ENCODE measurements around the gene KRT79. TPM values are rescaled to one million over a fixed set of nuclear protein-coding genes. Genes with fewer than 3 reads are reported as not detected.

Gene KRT79
- total RNA-seq, 1 experiment from 2014 or later = not detected

- CTCF ChIA-PET = no interaction called here
- POLR2A ChIA-PET = interaction anchor here (0.5 kb wide), 1 partner anchor 142 kb away, joined by 3 read pairs; no protein-coding TSS in a partner anchor
- no peak for TF ChIP-seq REST (IDR thresholded peaks at IDR 0.05; ENCODE audit: insufficient read depth in 1 of 2, low read depth in 2 of 2, low read length in 1 of 2)
- TF ChIP-seq TCF7L2 (IDR thresholded peaks at IDR 0.05; ENCODE audit: low read depth, low read length) = no peak
- no peak for TF ChIP-seq CTCF (IDR thresholded peaks at IDR 0.05)
- TF ChIP-seq SIN3A (IDR thresholded peaks at IDR 0.05; ENCODE audit: borderline replicate concordance, insufficient read depth, low read depth, low read length) = no peak
- intact Hi-C loops (cut with micrococcal nuclease; ENCODE audit: unreplicated experiment) (no loop called here), in situ Hi-C loops (cut with HindIII; ENCODE audit: low pct_unique_long_range_greater_than_20kb, low sequenced_read_pairs) (no loop called here)
- peaks cover 5% of the 10 kb centered on the region; the same call in 1 of the 2 replicates for H3K4me1 ChIP-seq (ENCODE audit: control insufficient read depth, insufficient read depth, low read length)
- peaks cover 2% of the 10 kb centered on the region; the same call in 1 of the 2 replicates for H3K27me3 ChIP-seq (ENCODE audit: control insufficient read depth, insufficient read depth, low read length)
- no peak for ATAC-seq
- H3K36me3 ChIP-seq (ENCODE audit: control insufficient read depth, insufficient read depth, low read length) = no peaks in the 10 kb centered on the region
- H3K27ac ChIP-seq (ENCODE audit: low read length) = no peak overlapping the region
- no peak for DNase-seq (ENCODE audit: low read depth, low spot score)
- BruUV-seq (replicated peaks) = no TSS peak
- H3K4me3 ChIP-seq (ENCODE audit: low read depth in 2 of 2, low read length in 2 of 2) = no peak overlapping the region
- H3K9me3 ChIP-seq (ENCODE audit: control insufficient read depth, insufficient read depth, low read depth, low read length) = no peaks in the 10 kb centered on the region
Measured at GRCh38 chr12:52814710-52815155, 19.4 kb downstream of the KRT79 start.

GRCh38 chr12:52813885-52814709, 20.0 kb downstream of the KRT79 start, which contains the start of gene KRT4:
KRT4 (minus strand) TSS chr12:52814116; CDS start chr12:52814058, 58 bp downstream.
- intact Hi-C loops (cut with micrococcal nuclease; ENCODE audit: unreplicated experiment) = no loop called here
- TF ChIP-seq SIN3A (IDR thresholded peaks at IDR 0.05; ENCODE audit: borderline replicate concordance, insufficient read depth, low read depth, low read length) (no peak), REST (IDR thresholded peaks at IDR 0.05; ENCODE audit: insufficient read depth in 1 of 2, low read depth in 2 of 2, low read length in 1 of 2) (no peak), TCF7L2 (IDR thresholded peaks at IDR 0.05; ENCODE audit: low read depth, low read length) (no peak), POLR2AphosphoS5 (IDR thresholded peaks at IDR 0.05; ENCODE audit: low read depth, low read length) (no peak), CTCF (IDR thresholded peaks at IDR 0.05) (no peak)
- Histone ChIP-seq H3K36me3 (ENCODE audit: control insufficient read depth, insufficient read depth, low read length) (no peaks in the 10 kb centered on the region), H3K27ac (ENCODE audit: low read length) (no peak within 1 kb of the TSS), H3K9me3 (ENCODE audit: control insufficient read depth, insufficient read depth, low read depth, low read length) (no peaks in the 10 kb centered on the region), H3K4me3 (ENCODE audit: low read depth in 2 of 2, low read length in 2 of 2) (no peak within 1 kb of the TSS), H3K27me3 (ENCODE audit: control insufficient read depth, insufficient read depth, low read length) (peaks cover 4% of the 10 kb centered on the region; the same call in 1 of the 2 replicates), H3K4me1 (ENCODE audit: control insufficient read depth, insufficient read depth, low read length) (peaks cover 5% of the 10 kb centered on the region; the same call in 1 of the 2 replicates)
- BruUV-seq (replicated peaks) = no TSS peak
- CTCF ChIA-PET = interaction anchor here (0.7 kb wide), 1 partner anchor 235 kb away, joined by 3 read pairs; no protein-coding TSS in a partner anchor
- POLR2A ChIA-PET = no interaction called here
- DNase-seq (ENCODE audit: low read depth, low spot score) = no peak
- no peak; the same call in 1 of the 2 replicates for ATAC-seq
- in situ Hi-C loops (cut with HindIII; ENCODE audit: low pct_unique_long_range_greater_than_20kb, low sequenced_read_pairs) = no loop called here

Measured in Panc1 (cell line).